HUES6 (cell line): ENCODE results near the gene P2RX7.

Experiments
- H3K27ac ChIP-seq: 2 replicates; pipeline ENCODE4 v1.7.0; 2013; ENCODE audit warnings: low read depth, mild to moderate bottlenecking, low read length, inconsistent platforms
- H3K27me3 ChIP-seq: 2 replicates; pipeline ENCODE4 v1.6.1; 2013; ENCODE audit warnings: low read length; ENCODE audit not compliant: control insufficient read depth, insufficient read depth
- H3K36me3 ChIP-seq: 2 replicates; pipeline ENCODE4 v1.6.1; 2013; ENCODE audit warnings: low read length; ENCODE audit not compliant: control insufficient read depth, insufficient read depth
- H3K4me1 ChIP-seq: 2 replicates; pipeline ENCODE4 v1.6.1; 2013; ENCODE audit warnings: low read length; ENCODE audit not compliant: control insufficient read depth, insufficient read depth
- H3K4me3 ChIP-seq: 2 replicates; pipeline ENCODE4 v1.5.1; 2013; ENCODE audit warnings: low read depth, low read length
- H3K9ac ChIP-seq: one replicate; pipeline ENCODE4 v1.6.1; 2013; ENCODE audit warnings: mild to moderate bottlenecking, low read length
- H3K9me3 ChIP-seq: 2 replicates; pipeline ENCODE4 v1.6.1; 2013; ENCODE audit warnings: low read depth, low read length; ENCODE audit not compliant: control insufficient read depth, insufficient read depth

The P2RX7 gene

DNA sequence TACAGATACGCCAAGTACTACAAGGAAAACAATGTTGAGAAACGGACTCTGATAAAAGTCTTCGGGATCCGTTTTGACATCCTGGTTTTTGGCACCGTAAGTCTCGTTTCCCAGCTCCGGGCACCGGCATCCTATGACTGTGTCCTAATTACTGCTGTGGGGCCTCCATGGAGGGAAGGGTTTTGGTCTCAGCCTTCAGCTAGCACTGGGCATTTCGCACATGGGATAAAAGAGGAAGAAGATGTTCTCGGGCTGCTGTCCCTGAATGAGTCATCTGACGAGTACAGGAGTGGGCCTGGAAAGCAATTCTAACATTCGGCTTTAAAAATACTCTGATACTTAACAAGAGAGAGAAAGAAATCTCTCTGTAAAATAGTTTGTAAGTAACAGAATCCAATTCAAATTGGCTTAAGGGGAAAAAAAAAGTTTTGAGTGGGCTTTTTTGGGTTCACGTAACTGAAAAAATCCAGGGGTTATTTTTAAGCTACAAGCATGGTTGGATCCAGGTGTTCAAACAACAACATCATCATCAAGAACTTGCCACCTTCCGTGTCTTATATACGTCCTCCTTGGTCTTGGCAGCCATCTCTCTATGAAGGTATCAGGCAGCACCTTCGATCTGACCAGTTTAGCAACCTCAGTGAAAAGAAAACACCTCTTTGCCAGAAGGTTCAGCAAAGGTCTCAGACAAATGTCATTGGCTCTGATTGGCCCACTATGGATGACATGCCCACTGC lies 42.9 kb downstream of the P2RX7 start:
- no peak overlapping the region for H3K9ac ChIP-seq
- no peak overlapping the region for H3K4me3 ChIP-seq
- no peaks in the 10 kb centered on the region for H3K36me3 ChIP-seq
- no peaks in the 10 kb centered on the region for H3K9me3 ChIP-seq
- peaks cover 4% of the 10 kb centered on the region; the same call in 1 of the 2 replicates for H3K4me1 ChIP-seq
- no peaks in the 10 kb centered on the region for H3K27me3 ChIP-seq
- no peak overlapping the region for H3K27ac ChIP-seq

DNA sequence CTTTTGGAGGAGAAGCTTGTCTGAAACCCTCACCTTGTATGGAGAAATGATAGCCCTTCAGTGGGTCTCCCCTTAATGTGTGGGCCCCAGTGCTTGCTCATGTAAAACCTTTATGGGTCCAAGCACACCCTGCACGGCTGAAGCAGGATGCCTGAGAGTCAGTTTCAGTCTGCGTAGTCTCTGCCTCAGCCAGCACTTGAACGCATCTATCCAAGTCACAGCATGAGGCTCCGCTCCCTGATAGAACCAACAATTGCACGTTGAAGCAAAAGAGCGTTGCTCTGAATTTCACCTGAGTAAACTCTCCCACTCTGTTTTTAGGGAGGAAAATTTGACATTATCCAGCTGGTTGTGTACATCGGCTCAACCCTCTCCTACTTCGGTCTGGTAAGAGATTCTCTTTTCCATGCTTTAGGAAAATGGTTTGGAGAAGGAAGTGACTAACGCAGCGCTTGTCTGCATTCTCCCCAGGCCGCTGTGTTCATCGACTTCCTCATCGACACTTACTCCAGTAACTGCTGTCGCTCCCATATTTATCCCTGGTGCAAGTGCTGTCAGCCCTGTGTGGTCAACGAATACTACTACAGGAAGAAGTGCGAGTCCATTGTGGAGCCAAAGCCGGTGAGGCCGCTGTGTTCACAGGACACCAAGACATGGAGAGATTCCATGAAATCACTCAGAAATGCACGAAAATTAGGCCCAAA lies 44.3 kb downstream of the P2RX7 start:
- H3K4me1 ChIP-seq: peaks cover 4% of the 10 kb centered on the region; the same call in 1 of the 2 replicates
- no peaks in the 10 kb centered on the region for H3K9me3 ChIP-seq
- H3K27me3 ChIP-seq: no peaks in the 10 kb centered on the region
- H3K4me3 ChIP-seq: no peak overlapping the region
- no peak overlapping the region for H3K27ac ChIP-seq
- H3K36me3 ChIP-seq: no peaks in the 10 kb centered on the region
- H3K9ac ChIP-seq: no peak overlapping the region

DNA sequence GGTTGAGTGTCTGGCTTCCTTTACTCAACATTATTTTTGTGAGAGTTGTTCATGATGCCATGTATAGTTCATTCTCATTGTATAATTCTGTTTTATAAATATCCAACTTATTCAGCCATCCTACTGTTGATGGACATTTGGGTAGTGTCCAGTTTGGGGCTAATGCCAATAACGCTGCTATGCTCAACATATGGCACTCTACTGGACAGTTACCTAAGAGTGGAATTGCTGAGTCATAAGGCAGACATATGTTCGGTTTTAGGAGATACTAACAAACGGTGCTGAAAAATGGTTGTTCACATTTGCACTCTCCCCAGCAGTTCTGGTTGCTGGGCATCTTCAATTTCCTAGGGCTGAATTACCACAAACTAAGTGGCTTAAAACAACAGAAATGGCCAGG lies 48.5 kb downstream of the P2RX7 start:
- Histone ChIP-seq H3K27ac (no peak overlapping the region), H3K27me3 (no peaks in the 10 kb centered on the region), H3K4me1 (peaks cover 11% of the 10 kb centered on the region; the same call in 1 of the 2 replicates), H3K9me3 (no peaks in the 10 kb centered on the region), H3K9ac (no peak overlapping the region), H3K4me3 (no peak overlapping the region), H3K36me3 (no peaks in the 10 kb centered on the region)

DNA sequence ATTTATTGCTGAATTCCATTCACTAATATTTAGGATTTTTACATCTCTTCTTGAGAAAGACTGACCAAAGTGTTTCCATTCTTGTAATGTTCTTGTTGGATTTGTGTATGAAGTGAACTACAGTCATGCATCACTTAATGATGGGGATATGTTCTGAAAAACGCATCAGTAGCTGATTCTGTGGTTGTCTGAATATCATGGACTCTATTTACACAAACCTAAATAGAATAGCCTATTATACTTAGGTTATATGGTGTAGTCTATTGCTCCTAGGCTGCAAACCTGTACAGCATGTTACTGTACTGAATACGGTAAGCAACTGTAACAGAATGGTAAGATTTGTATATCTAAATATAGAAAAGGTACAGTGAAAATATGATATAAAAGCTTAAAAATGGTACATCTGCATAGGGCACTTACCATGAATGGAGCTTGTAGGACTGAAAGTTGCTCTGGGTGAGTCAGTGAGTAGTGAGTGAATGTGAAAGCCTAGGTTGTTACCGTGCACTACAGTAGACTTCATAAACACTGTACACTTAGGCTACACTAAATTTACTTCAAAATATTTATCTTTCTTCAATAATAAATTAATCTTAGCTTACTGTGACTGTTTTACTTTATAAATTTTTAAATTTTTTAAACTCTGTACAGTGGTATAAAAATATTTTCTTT lies 49.7 kb downstream of the P2RX7 start:
- H3K9me3 ChIP-seq: no peaks in the 10 kb centered on the region
- no peaks in the 10 kb centered on the region for H3K36me3 ChIP-seq
- 0 out of 2 replicates have a peak, but pooled peaks cover 7% of the 10 kb centered on the region for H3K4me1 ChIP-seq
- H3K27ac ChIP-seq: no peak overlapping the region
- no peaks in the 10 kb centered on the region for H3K27me3 ChIP-seq
- H3K9ac ChIP-seq: no peak overlapping the region
- no peak overlapping the region for H3K4me3 ChIP-seq

DNA sequence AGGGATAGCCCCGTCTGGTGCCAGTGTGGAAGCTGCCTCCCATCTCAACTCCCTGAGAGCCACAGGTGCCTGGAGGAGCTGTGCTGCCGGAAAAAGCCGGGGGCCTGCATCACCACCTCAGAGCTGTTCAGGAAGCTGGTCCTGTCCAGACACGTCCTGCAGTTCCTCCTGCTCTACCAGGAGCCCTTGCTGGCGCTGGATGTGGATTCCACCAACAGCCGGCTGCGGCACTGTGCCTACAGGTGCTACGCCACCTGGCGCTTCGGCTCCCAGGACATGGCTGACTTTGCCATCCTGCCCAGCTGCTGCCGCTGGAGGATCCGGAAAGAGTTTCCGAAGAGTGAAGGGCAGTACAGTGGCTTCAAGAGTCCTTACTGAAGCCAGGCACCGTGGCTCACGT lies 51.7 kb downstream of the P2RX7 start:
- H3K27me3 ChIP-seq: no peaks in the 10 kb centered on the region
- H3K9me3 ChIP-seq: no peaks in the 10 kb centered on the region
- no peak overlapping the region for H3K27ac ChIP-seq
- H3K9ac ChIP-seq: no peak overlapping the region
- no peak overlapping the region for H3K4me3 ChIP-seq
- 0 out of 2 replicates have a peak, but pooled peaks cover 7% of the 10 kb centered on the region for H3K4me1 ChIP-seq
- H3K36me3 ChIP-seq: no peaks in the 10 kb centered on the region

DNA sequence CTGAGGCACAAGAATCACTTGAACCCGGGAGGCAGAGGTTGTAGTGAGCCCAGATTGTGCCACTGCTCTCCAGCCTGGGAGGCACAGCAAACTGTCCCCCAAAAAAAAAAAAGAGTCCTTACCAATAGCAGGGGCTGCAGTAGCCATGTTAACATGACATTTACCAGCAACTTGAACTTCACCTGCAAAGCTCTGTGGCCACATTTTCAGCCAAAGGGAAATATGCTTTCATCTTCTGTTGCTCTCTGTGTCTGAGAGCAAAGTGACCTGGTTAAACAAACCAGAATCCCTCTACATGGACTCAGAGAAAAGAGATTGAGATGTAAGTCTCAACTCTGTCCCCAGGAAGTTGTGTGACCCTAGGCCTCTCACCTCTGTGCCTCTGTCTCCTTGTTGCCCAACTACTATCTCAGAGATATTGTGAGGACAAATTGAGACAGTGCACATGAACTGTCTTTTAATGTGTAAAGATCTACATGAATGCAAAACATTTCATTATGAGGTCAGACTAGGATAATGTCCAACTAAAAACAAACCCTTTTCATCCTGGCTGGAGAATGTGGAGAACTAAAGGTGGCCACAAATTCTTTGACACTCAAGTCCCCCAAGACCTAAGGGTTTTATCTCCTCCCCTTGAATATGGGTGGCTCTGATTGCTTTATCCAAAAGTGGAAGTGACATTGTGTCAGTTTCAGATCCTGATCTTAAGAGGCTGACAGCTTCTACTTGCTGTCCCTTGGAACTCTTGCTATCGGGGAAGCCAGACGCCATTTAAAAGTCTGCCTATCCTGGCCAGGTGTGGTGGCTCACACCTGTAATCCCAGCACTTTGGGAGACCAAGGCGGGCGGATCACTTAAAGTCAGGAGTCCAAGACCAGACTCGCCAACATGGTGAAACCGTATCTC lies 52.6 kb downstream of the P2RX7 start:
- H3K27ac ChIP-seq: no peak overlapping the region
- 0 out of 2 replicates have a peak, but pooled peaks cover 7% of the 10 kb centered on the region for H3K4me1 ChIP-seq
- no peaks in the 10 kb centered on the region for H3K27me3 ChIP-seq
- no peak overlapping the region for H3K9ac ChIP-seq
- H3K4me3 ChIP-seq: no peak overlapping the region
- H3K9me3 ChIP-seq: no peaks in the 10 kb centered on the region
- no peaks in the 10 kb centered on the region for H3K36me3 ChIP-seq

DNA sequence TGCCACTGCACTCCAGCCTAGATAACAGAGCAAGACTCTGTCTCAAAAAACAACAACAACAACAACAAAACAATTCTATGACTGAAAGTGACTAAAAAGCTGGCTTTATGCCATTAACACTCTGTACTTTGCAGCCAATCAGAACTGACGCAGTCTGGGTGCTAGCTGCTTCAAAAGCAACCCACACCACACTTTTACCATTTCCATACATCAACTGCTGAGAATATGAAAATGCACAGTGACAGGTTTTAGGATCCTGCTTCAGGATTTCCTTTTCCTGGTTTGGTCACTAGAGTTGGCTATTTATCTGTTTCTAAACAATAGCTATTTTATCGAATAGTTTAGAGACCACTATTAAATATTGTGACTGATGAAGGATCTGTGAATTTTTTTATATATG lies 54.1 kb downstream of the P2RX7 start:
- no peaks in the 10 kb centered on the region for H3K36me3 ChIP-seq
- no peak overlapping the region for H3K9ac ChIP-seq
- H3K4me3 ChIP-seq: no peak overlapping the region
- H3K4me1 ChIP-seq: 0 out of 2 replicates have a peak, but pooled peaks cover 7% of the 10 kb centered on the region
- no peaks in the 10 kb centered on the region for H3K27me3 ChIP-seq
- H3K9me3 ChIP-seq: no peaks in the 10 kb centered on the region
- no peak overlapping the region for H3K27ac ChIP-seq

DNA sequence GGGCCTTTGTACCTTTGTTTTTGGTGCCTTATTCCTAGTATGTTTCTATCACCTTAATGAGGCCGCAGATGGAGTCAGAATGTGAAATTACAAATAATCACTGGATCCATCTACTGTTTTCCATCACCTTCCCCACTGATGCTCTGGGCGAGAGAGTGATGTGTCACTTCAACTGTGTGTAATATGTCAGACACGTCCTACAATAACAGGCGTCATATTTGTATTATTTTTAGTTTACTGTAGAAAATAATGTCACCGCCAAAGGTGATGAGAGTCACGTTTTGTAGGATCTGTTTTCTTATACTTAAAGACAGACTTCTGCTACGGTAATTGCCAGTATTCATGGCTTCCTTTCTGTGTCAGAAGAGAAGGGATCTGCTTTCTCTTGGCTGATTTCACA lies 54.8 kb downstream of the P2RX7 start:
- Histone ChIP-seq H3K27me3 (no peaks in the 10 kb centered on the region), H3K9me3 (no peaks in the 10 kb centered on the region), H3K4me3 (no peak overlapping the region), H3K9ac (no peak overlapping the region), H3K36me3 (no peaks in the 10 kb centered on the region), H3K4me1 (0 out of 2 replicates have a peak, but pooled peaks cover 7% of the 10 kb centered on the region), H3K27ac (no peak overlapping the region)

DNA sequence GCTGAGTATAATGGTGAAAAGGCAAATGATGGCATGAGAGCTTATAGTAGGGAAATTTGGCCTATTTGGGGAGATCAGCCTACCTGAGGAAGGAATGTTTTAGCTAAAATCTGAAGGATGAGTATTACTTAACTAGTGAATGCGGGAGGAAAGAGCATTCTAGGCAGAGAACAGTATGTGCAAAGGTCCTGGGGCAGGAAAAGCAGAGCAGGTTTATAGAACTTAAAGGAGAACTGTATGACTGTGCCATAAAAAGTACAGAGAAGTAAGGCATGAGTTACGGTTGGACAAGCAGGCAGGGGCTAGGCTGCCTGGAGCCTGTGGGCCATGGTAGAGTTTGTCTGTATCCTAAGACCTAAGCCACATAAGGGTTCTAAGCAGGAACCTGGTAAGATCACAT lies 55.6 kb downstream of the P2RX7 start:
- no peak overlapping the region for H3K4me3 ChIP-seq
- no peaks in the 10 kb centered on the region for H3K36me3 ChIP-seq
- no peak overlapping the region for H3K27ac ChIP-seq
- H3K9me3 ChIP-seq: no peaks in the 10 kb centered on the region
- H3K27me3 ChIP-seq: no peaks in the 10 kb centered on the region
- H3K9ac ChIP-seq: no peak overlapping the region
- H3K4me1 ChIP-seq: 0 out of 2 replicates have a peak, but pooled peaks cover 7% of the 10 kb centered on the region

DNA sequence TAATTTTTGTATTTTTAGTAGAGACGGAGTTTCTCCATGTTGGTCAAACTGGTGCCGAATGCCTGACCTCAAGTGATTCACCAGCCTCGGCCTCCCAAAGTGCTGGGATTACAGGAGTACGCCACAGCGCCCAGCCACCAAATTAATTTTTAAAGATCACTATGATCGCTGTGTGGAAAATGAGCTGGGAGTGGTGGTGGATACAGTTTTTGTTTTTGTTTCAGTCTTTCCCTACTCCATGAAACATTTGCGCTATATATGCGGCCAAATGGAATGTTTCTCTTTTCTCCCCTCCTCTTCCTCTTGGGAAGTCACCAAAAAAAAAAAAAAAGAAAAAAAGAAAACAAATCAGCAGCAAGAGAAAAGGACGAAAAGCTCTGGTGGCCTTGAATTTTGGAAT lies 56.5 kb downstream of the P2RX7 start:
- H3K27me3 ChIP-seq: no peaks in the 10 kb centered on the region
- H3K4me1 ChIP-seq: 0 out of 2 replicates have a peak, but pooled peaks cover 6% of the 10 kb centered on the region
- H3K4me3 ChIP-seq: no peak overlapping the region
- H3K27ac ChIP-seq: no peak overlapping the region
- no peak overlapping the region for H3K9ac ChIP-seq
- H3K9me3 ChIP-seq: no peaks in the 10 kb centered on the region
- H3K36me3 ChIP-seq: no peaks in the 10 kb centered on the region
